Measurements from ENCODE around the gene GPHN. TPM values are rescaled to one million over a fixed set of nuclear protein-coding genes. Genes with fewer than 3 reads are reported as not detected.

Gene GPHN
- total and polyA plus RNA-seq, 7 donors = 8.1 to 39.7 (median 22.3) TPM

- no peaks in the 10 kb centered on the region for H3K4me1 ChIP-seq
- H3K36me3 ChIP-seq (ENCODE audit: insufficient read depth in 1 of 2, low read depth in 1 of 2) = no peaks in the 10 kb centered on the region
- no peak for TF ChIP-seq CTCF (IDR thresholded peaks at IDR 0.05)
- no peaks in the 10 kb centered on the region for H3K9me3 ChIP-seq
- 70 to 99% (median 98%) methylated on average over 2 of the region's 2 CpGs for WGBS, 3 donors
- no peak overlapping the region for H3K27ac ChIP-seq
- no peak for DNase-seq
- no peak for ATAC-seq
- H3K4me3 ChIP-seq = no peak overlapping the region
- H3K27me3 ChIP-seq (ENCODE audit: insufficient read depth in 3 of 3, low read length in 2 of 3) = no peaks in the 10 kb centered on the region
- intact Hi-C loops (cut with DNase I) = no loop called here
Measured at GRCh38 chr14:67004521-67004920, 496.6 kb downstream of the GPHN start.

DNA sequence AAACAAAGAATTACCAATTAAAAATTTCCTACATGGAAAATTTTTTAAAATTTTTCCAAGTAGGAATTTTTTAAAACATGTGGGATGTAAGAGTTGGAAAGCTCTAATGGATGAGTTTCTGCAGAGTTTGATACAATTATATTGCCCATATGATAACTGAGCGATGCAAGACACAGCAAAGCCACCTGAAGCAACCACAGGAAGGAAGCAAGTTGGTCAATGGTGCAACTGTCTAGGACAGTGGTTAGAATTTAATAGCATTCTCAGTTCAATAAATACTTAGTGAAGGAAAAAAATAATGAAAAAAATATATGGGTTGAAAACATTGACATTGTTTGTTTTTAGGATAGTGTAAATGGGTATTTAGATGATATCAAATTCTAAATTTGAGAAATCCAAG lies 502.7 kb downstream of the GPHN start:
- 89 to 100% (median 98%) methylated on average over 1 of the region's 1 CpG for WGBS, 3 donors
- Histone ChIP-seq H3K4me1 (no peaks in the 10 kb centered on the region), H3K27ac (no peak overlapping the region), H3K4me3 (no peak overlapping the region), H3K36me3 (ENCODE audit: insufficient read depth in 1 of 2, low read depth in 1 of 2) (no peaks in the 10 kb centered on the region), H3K27me3 (ENCODE audit: insufficient read depth in 3 of 3, low read length in 2 of 3) (no peaks in the 10 kb centered on the region), H3K9me3 (no peaks in the 10 kb centered on the region)
- DNase-seq (no peak), ATAC-seq (no peak)
- TF ChIP-seq CTCF (IDR thresholded peaks at IDR 0.05) = no peak
- intact Hi-C loops (cut with DNase I) = no loop called here

DNA sequence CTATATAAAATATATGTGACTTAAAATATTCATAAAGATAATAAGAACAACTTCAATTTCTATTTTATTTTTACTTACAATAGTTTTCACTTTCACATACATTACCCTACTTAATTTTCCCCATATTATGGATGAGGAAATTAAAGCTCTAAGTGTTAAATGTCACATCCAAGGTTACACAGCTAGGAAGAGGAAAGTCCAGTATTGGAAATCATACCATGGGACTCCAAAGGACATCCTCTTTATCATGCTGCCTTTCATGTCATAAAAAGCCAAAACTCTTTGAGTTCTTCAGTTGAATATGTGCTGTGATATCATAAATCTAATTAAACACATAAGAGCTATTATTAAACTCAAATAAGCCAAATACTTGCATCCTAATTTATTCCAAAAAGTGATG lies 508.9 kb downstream of the GPHN start:
- intact Hi-C loops (cut with DNase I) = no loop called here
- TF ChIP-seq CTCF (IDR thresholded peaks at IDR 0.05) = no peak
- Histone ChIP-seq H3K27ac (no peak overlapping the region), H3K4me3 (no peak overlapping the region), H3K27me3 (ENCODE audit: insufficient read depth in 3 of 3, low read length in 2 of 3) (no peaks in the 10 kb centered on the region), H3K4me1 (no peaks in the 10 kb centered on the region), H3K36me3 (ENCODE audit: insufficient read depth in 1 of 2, low read depth in 1 of 2) (no peaks in the 10 kb centered on the region), H3K9me3 (no peaks in the 10 kb centered on the region)
- ATAC-seq (no peak), DNase-seq (no peak)

- no peak for ATAC-seq
- no peak overlapping the region for H3K27ac ChIP-seq
- no peak overlapping the region for H3K4me3 ChIP-seq
- no peaks in the 10 kb centered on the region for H3K36me3 ChIP-seq (ENCODE audit: insufficient read depth in 1 of 2, low read depth in 1 of 2)
- H3K27me3 ChIP-seq (ENCODE audit: insufficient read depth in 3 of 3, low read length in 2 of 3) = no peaks in the 10 kb centered on the region
- no peak for DNase-seq
- H3K4me1 ChIP-seq = no peaks in the 10 kb centered on the region
- TF ChIP-seq CTCF (IDR thresholded peaks at IDR 0.05) = no peak
- intact Hi-C loops (cut with DNase I) = no loop called here
- no peaks in the 10 kb centered on the region for H3K9me3 ChIP-seq
Measured at GRCh38 chr14:67018720-67019119, 510.8 kb downstream of the GPHN start.

DNA sequence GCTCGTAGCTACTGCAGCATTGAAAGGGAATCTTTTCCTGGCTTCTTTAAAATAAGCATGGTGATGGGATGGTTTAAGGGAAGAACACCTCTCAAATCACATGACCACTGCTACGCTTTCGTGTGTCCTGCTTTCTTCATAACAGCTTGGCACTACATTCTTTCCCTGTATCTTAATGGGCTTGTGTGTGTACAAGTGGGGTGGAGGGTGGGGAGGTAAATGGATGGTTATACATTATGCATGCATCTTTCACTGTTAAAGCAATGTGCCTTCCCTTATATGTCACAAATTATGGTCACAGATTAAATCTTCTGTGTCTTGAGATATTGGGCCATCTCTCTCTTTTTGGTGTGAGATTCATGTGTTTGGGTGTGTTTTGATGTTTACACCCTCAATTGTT lies 511.8 kb downstream of the GPHN start:
- H3K4me3 ChIP-seq = no peak overlapping the region
- H3K9me3 ChIP-seq = no peaks in the 10 kb centered on the region
- intact Hi-C loops (cut with DNase I) = no loop called here
- no peaks in the 10 kb centered on the region for H3K36me3 ChIP-seq (ENCODE audit: insufficient read depth in 1 of 2, low read depth in 1 of 2)
- TF ChIP-seq CTCF (IDR thresholded peaks at IDR 0.05) = no peak
- no peaks in the 10 kb centered on the region for H3K27me3 ChIP-seq (ENCODE audit: insufficient read depth in 3 of 3, low read length in 2 of 3)
- H3K27ac ChIP-seq = no peak overlapping the region
- no peaks in the 10 kb centered on the region for H3K4me1 ChIP-seq
- WGBS, 3 donors = 78 to 95% (median 91%) methylated on average over 3 of the region's 3 CpGs
- no peak for ATAC-seq
- no peak for DNase-seq
